Mammary epithelial cell (primary cell): Measurements from ENCODE around the gene BCAS3.

Experiments
- EZH2 ChIP-seq: IDR thresholded peaks from 2 replicates; pipeline ENCODE4 v1.6.1; 2012; ENCODE audit warnings: low read length, inconsistent platforms, borderline replicate concordance
- TF ChIP-seq, protein P1 (sequence below), 2 donors: IDR thresholded peaks in 1 of 2; conservative IDR thresholded peaks in 1 of 2; 2 replicates each; pipeline ENCODE4 v1.5.1; 2011 to 2012; ENCODE audit warnings: inconsistent platforms in 2 of 2, low read length in 2 of 2, mild to moderate bottlenecking in 2 of 2, control low read depth in 1 of 2, low read depth in 1 of 2; ENCODE audit not compliant: insufficient read depth in 1 of 2; ENCODE audit errors: extremely low read depth in 1 of 2

DNA sequence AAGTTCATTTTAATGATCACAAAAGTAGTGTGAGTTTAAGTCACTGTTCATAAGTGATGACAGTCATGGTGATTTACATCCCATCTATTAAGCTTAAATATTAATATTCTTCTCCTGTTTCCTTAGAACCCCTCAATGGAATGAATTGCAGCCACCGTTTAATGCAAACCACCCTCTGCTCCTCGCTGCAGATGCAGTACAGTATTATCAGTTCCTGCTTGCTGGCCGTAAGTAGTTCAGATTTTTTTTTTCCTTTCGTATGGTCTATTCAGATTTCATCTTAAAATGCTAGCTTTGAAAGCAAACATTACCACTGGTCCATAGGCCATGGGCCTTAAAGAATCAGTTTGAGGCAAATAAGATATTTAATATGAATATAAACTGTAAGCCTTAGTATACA, 363.0 kb downstream of the BCAS3 start:
- TF ChIP-seq, protein P1, sequence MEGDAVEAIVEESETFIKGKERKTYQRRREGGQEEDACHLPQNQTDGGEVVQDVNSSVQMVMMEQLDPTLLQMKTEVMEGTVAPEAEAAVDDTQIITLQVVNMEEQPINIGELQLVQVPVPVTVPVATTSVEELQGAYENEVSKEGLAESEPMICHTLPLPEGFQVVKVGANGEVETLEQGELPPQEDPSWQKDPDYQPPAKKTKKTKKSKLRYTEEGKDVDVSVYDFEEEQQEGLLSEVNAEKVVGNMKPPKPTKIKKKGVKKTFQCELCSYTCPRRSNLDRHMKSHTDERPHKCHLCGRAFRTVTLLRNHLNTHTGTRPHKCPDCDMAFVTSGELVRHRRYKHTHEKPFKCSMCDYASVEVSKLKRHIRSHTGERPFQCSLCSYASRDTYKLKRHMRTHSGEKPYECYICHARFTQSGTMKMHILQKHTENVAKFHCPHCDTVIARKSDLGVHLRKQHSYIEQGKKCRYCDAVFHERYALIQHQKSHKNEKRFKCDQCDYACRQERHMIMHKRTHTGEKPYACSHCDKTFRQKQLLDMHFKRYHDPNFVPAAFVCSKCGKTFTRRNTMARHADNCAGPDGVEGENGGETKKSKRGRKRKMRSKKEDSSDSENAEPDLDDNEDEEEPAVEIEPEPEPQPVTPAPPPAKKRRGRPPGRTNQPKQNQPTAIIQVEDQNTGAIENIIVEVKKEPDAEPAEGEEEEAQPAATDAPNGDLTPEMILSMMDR (conservative IDR thresholded peaks at IDR 0.05 in 1 of 2, IDR thresholded peaks at IDR 0.05 in 1 of 2; ENCODE audit: extremely low read depth in 1 of 2, insufficient read depth in 1 of 2, low read depth in 1 of 2, low read length in 2 of 2), result no peak
- TF ChIP-seq EZH2, result no peak
